Natural killer cell (primary cell): ENCODE measurements around the gene PASK. TPM values are rescaled to one million over a fixed set of nuclear protein-coding genes. Genes with fewer than 3 reads are reported as not detected.

Experiments
- ATAC-seq, 3 donors: fragments of 150-1000 bp in 2 of 3; fragments of 200-7000 bp in 1 of 3; cut with Tn5 transposase; 1 replicate in 1 of 3; 2 replicates in 2 of 3; pipeline ENCODE4 v1.10.0; 2021; ENCODE audit warnings: mild to moderate bottlenecking in 2 of 3, moderate library complexity in 2 of 3
- DNase-seq, 2 donors: peaks; one replicate each; pipeline versions ENCODE4 v3.0.0 to v3.0.0-alpha.2; 2013 to 2021; ENCODE audit warnings: mixed read lengths in 1 of 2
- H3K27ac ChIP-seq: one replicate; pipeline ENCODE4 v1.5.1; 2013; ENCODE audit warnings: mild to moderate bottlenecking, low read length
- H3K27me3 ChIP-seq: one replicate; pipeline ENCODE4 v1.6.1; 2013; ENCODE audit warnings: low read length; ENCODE audit not compliant: control insufficient read depth, insufficient read depth
- H3K36me3 ChIP-seq: one replicate; pipeline ENCODE4 v1.6.1; 2013; ENCODE audit warnings: low read length; ENCODE audit not compliant: control insufficient read depth, insufficient read depth
- H3K4me1 ChIP-seq: one replicate; pipeline ENCODE4 v1.6.1; 2013; ENCODE audit warnings: low read length; ENCODE audit not compliant: control insufficient read depth, insufficient read depth
- H3K4me3 ChIP-seq: one replicate; pipeline ENCODE4 v1.5.1; 2013; ENCODE audit warnings: low read length
- H3K9me3 ChIP-seq: one replicate; pipeline ENCODE4 v1.6.1; 2013; ENCODE audit warnings: low read length; ENCODE audit not compliant: control insufficient read depth, insufficient read depth
- H3K27ac Mint-ChIP-seq, 2 donors: one replicate each; pipeline ENCODE4 v1.8.0; 2022; ENCODE audit warnings: mild to moderate bottlenecking in 2 of 2, mixed read lengths in 2 of 2, moderate library complexity in 1 of 2
- H3K27me3 Mint-ChIP-seq, 2 donors: one replicate each; pipeline ENCODE4 v1.8.0; 2022; ENCODE audit warnings: low read depth in 2 of 2, mixed read lengths in 2 of 2
- H3K36me3 Mint-ChIP-seq: one replicate; pipeline ENCODE4 v1.8.0; 2022; ENCODE audit warnings: mixed read lengths
- H3K4me1 Mint-ChIP-seq, 2 donors: one replicate each; pipeline ENCODE4 v1.8.0; 2022; ENCODE audit warnings: mixed read lengths in 2 of 2
- H3K4me3 Mint-ChIP-seq: one replicate; pipeline ENCODE4 v1.8.0; 2022; ENCODE audit warnings: mild to moderate bottlenecking, moderate library complexity, mixed read lengths
- H3K9me3 Mint-ChIP-seq, 2 donors: one replicate each; pipeline ENCODE4 v1.8.0; 2022; ENCODE audit warnings: mixed read lengths in 2 of 2
- CTCF ChIP-seq: fragments of 200-600 bp; IDR thresholded peaks from one replicate; pipeline ENCODE4 v1.8.0; 2022; ENCODE audit warnings: antibody characterized with exemption
- WGBS: methylation state at CpG from one replicate; pipeline ENCODE4 v1.1.7; 2013; ENCODE audit warnings: missing lambda C conversion rate; ENCODE audit not compliant: insufficient coverage; 5-methylcytosine and 5-hydroxymethylcytosine counted together
- intact Hi-C: fragments of 100-400 bp; cut with micrococcal nuclease; formaldehyde crosslinking; loops from one replicate; pipeline ENCODE4 v1.14.2; 2022
- total RNA-seq, 4 donors: library from RNA; stranded (reverse); fragments of 120-200 nt in 1 of 4; gene quantifications; one replicate each; pipeline versions ENCODE4 v1.2.3 to v1.2.4, GENCODE V29; 2013 to 2022

The PASK gene
- total RNA-seq, 3 donors from 2014 or later (not counting 1 experiment from before 2014, with no cell fraction given) = 27.9 to 45.2 (median 36.2) TPM

- Mint-ChIP-seq H3K27ac (no peak overlapping the region), H3K36me3 (peaks cover 10% of the 10 kb centered on the region), H3K4me1 (peaks cover 0 to 4% of the 10 kb centered on the region in 2 donors), H3K27me3 (no peaks in the 10 kb centered on the region), H3K9me3 (no peaks in the 10 kb centered on the region), H3K4me3 (no peak overlapping the region)
- 93% methylated on average over 18 of the region's 18 CpGs for WGBS
- H3K4me3 ChIP-seq = no peak overlapping the region
- ATAC-seq (no peak), DNase-seq (no peak)
- H3K27ac ChIP-seq = no peak overlapping the region
- intact Hi-C loops = no loop called here
- no peaks in the 10 kb centered on the region for H3K27me3 ChIP-seq
- no peak for TF ChIP-seq CTCF
- H3K36me3 ChIP-seq = no peaks in the 10 kb centered on the region
- no peaks in the 10 kb centered on the region for H3K9me3 ChIP-seq
- H3K4me1 ChIP-seq = no peaks in the 10 kb centered on the region
Observed at GRCh38 chr2:241080405-241081189, 68.7 kb downstream of the PASK start.

GRCh38 chr2:241074901-241075540 lies 74.3 kb downstream of the PASK start:
- DNase-seq = no peak
- no peak overlapping the region for H3K4me3 Mint-ChIP-seq
- H3K36me3 Mint-ChIP-seq = no peaks in the 10 kb centered on the region
- no peak for TF ChIP-seq CTCF
- no peaks in the 10 kb centered on the region for H3K9me3 Mint-ChIP-seq
- H3K4me1 Mint-ChIP-seq = peaks cover 0 to 7% of the 10 kb centered on the region in 2 donors
- Histone ChIP-seq H3K27me3 (no peaks in the 10 kb centered on the region), H3K4me1 (no peaks in the 10 kb centered on the region), H3K9me3 (no peaks in the 10 kb centered on the region), H3K27ac (no peak overlapping the region), H3K36me3 (peaks cover 7% of the 10 kb centered on the region), H3K4me3 (no peak overlapping the region)
- H3K27ac Mint-ChIP-seq = no peak overlapping the region
- 97% methylated on average over 16 of the region's 16 CpGs for WGBS
- intact Hi-C loops = no loop called here
- no peak for ATAC-seq
- H3K27me3 Mint-ChIP-seq = peaks cover 0 to 3% of the 10 kb centered on the region in 2 donors

- no peak for DNase-seq
- intact Hi-C loops = no loop called here
- Mint-ChIP-seq H3K27me3 (peaks cover 0 to 3% of the 10 kb centered on the region in 2 donors), H3K27ac (no peak overlapping the region), H3K9me3 (no peaks in the 10 kb centered on the region), H3K36me3 (no peaks in the 10 kb centered on the region), H3K4me1 (peaks cover 0 to 7% of the 10 kb centered on the region in 2 donors), H3K4me3 (no peak overlapping the region)
- 91% methylated on average over 16 of the region's 16 CpGs for WGBS
- no peak overlapping the region for H3K4me3 ChIP-seq
- ATAC-seq = no peak
- H3K27me3 ChIP-seq = no peaks in the 10 kb centered on the region
- no peak for TF ChIP-seq CTCF
- H3K9me3 ChIP-seq = no peaks in the 10 kb centered on the region
- H3K27ac ChIP-seq = no peak overlapping the region
- peaks cover 7% of the 10 kb centered on the region for H3K36me3 ChIP-seq
- H3K4me1 ChIP-seq = no peaks in the 10 kb centered on the region
Observed at GRCh38 chr2:241074065-241074818, 75.0 kb downstream of the PASK start.
